Chondrocyte (in vitro differentiated cells): ENCODE measurements around the gene TREH. TPM values are rescaled to one million over a fixed set of nuclear protein-coding genes. Genes with fewer than 3 reads are reported as not detected.

Experiments used
- DNase-seq: peaks from one replicate; pipeline ENCODE4 v3.0.0; 2021; ENCODE audit warnings: mixed read lengths, low spot score
- H3K27ac Mint-ChIP-seq: one replicate; pipeline ENCODE4 v1.8.0; 2021; ENCODE audit warnings: mild to moderate bottlenecking, moderate library complexity, mixed read lengths; ENCODE audit not compliant: unreplicated experiment
- H3K27me3 Mint-ChIP-seq: 2 replicates; pipeline ENCODE4 v1.8.0; 2021; ENCODE audit warnings: low read depth, mixed read lengths
- H3K36me3 Mint-ChIP-seq: 2 replicates; pipeline ENCODE4 v1.8.0; 2021; ENCODE audit warnings: low read depth, mixed read lengths
- H3K4me1 Mint-ChIP-seq: 2 replicates; pipeline ENCODE4 v1.8.0; 2021; ENCODE audit warnings: low read depth, mild to moderate bottlenecking, mixed read lengths
- H3K4me3 Mint-ChIP-seq: one replicate; pipeline ENCODE4 v1.8.0; 2021; ENCODE audit warnings: mild to moderate bottlenecking, moderate library complexity, mixed read lengths; ENCODE audit not compliant: unreplicated experiment
- H3K9me3 Mint-ChIP-seq: 2 replicates; pipeline ENCODE4 v1.8.0; 2021; ENCODE audit warnings: low read depth, mixed read lengths
- total RNA-seq: library from RNA; stranded (reverse); gene quantifications from 3 replicates; pipeline ENCODE4 v1.2.1, GENCODE V29; 2021
- TF ChIP-seq, protein P1 (sequence below): fragments of 200-600 bp; sonication (generic); IDR thresholded peaks from 2 replicates; pipeline ENCODE4 v1.5.0; 2021; ENCODE audit warnings: antibody characterized with exemption, mild to moderate bottlenecking, moderate library complexity

Gene TREH
- total RNA-seq, 1 donor from 2014 or later: not detected

DNA sequence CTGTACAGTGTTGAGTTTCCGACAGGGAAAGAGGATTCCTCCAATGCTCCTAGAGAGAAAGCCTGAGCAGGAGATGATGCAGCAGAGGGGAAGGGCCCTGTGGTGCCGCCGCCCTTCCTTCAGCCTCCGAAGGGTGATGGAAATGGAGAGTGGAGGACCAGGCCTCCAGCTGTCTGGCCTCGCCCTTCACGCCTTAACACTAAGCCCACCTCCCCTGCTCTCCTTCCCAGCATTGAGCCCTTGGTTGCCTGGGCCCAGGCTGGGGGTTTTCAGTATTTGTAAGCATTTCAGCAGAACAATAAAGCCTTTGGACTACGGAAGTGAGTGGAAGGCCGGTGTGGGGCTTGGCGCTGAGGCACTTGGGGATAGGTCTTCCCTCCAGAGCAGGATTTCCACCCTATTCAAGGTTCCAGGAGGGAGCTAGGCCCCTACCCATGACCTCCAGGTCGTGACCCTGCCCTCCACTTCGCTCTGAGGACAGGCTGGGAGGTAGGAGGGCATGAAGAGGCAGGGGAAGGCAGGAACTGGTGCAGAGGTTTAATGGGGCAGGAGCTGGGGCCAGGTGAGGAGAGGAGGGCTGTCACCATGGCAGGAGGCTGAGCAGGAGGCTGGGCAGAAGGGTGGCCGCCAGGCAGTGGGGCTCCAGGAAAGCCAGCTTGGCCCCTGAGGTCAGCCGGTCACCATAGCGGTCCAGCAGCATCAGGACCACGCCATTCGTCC lies 21.6 kb downstream of the TREH start:
- H3K27ac Mint-ChIP-seq: peak overlapping the region; percentile 74
- no peak overlapping the region for H3K4me3 Mint-ChIP-seq
- TF ChIP-seq, protein P1, sequence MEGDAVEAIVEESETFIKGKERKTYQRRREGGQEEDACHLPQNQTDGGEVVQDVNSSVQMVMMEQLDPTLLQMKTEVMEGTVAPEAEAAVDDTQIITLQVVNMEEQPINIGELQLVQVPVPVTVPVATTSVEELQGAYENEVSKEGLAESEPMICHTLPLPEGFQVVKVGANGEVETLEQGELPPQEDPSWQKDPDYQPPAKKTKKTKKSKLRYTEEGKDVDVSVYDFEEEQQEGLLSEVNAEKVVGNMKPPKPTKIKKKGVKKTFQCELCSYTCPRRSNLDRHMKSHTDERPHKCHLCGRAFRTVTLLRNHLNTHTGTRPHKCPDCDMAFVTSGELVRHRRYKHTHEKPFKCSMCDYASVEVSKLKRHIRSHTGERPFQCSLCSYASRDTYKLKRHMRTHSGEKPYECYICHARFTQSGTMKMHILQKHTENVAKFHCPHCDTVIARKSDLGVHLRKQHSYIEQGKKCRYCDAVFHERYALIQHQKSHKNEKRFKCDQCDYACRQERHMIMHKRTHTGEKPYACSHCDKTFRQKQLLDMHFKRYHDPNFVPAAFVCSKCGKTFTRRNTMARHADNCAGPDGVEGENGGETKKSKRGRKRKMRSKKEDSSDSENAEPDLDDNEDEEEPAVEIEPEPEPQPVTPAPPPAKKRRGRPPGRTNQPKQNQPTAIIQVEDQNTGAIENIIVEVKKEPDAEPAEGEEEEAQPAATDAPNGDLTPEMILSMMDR: no peak
- peaks cover 30% of the 10 kb centered on the region for H3K36me3 Mint-ChIP-seq
- no peaks in the 10 kb centered on the region for H3K9me3 Mint-ChIP-seq
- peaks cover 26% of the 10 kb centered on the region for H3K4me1 Mint-ChIP-seq
- DNase-seq: no peak
- H3K27me3 Mint-ChIP-seq: no peaks in the 10 kb centered on the region

DNA sequence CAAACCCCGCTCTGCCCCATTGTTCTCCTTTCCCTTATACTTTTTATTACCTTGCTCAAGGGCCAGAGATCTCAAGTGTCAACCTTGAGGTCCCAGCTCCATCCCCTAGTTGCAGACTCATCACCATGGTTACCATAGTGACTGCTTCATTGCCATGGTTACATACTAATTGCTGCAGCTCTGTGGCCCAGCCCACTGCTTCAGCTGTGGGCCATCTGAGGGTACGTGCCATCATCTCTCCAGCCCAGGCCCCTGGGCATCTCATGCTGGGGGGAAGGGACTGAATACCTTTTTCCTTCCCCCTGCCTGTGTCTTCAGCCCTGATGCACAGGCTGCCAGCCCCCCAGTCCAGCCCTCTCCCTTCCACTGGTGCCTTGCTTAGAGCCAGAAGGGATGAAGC lies 22.2 kb downstream of the TREH start:
- Mint-ChIP-seq H3K4me3 (no peak overlapping the region), H3K9me3 (no peaks in the 10 kb centered on the region), H3K4me1 (peaks cover 26% of the 10 kb centered on the region), H3K36me3 (peaks cover 36% of the 10 kb centered on the region), H3K27me3 (no peaks in the 10 kb centered on the region), H3K27ac (peak overlapping the region; percentile 71)
- TF ChIP-seq, protein P1: no peak
- no peak for DNase-seq

DNA sequence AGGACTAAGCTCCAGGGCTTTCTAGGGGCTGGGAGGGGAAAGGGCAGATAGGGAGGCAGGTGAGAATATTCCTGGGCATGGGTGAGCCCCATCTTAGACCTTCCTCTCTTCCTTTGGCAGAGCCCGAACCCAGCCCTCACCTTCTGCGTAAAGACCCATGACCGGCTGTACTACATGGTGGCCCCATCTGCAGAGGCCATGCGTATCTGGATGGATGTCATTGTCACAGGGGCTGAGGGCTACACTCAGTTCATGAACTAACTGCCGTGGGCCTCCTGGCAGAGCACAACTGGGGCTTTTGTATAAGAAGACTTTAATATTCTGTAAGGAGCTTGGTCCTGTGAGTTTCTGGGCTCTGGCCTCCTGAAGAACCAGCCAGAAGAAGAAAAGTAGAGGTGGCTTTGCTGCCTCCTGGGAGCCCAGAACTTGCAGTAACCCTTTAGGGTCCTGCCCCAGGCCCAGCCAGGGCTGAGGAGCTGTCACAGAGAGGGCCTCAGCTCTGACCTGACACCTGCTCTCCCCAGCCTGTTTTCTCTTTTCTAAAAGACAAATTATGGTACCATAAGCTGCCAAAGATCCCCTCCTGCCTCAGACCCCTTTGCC lies 22.8 kb downstream of the TREH start:
- H3K9me3 Mint-ChIP-seq: no peaks in the 10 kb centered on the region
- H3K27ac Mint-ChIP-seq: no peak overlapping the region
- peaks cover 26% of the 10 kb centered on the region for H3K4me1 Mint-ChIP-seq
- peaks cover 42% of the 10 kb centered on the region for H3K36me3 Mint-ChIP-seq
- DNase-seq: no peak
- TF ChIP-seq, protein P1: no peak
- H3K4me3 Mint-ChIP-seq: no peak overlapping the region
- H3K27me3 Mint-ChIP-seq: no peaks in the 10 kb centered on the region

DNA sequence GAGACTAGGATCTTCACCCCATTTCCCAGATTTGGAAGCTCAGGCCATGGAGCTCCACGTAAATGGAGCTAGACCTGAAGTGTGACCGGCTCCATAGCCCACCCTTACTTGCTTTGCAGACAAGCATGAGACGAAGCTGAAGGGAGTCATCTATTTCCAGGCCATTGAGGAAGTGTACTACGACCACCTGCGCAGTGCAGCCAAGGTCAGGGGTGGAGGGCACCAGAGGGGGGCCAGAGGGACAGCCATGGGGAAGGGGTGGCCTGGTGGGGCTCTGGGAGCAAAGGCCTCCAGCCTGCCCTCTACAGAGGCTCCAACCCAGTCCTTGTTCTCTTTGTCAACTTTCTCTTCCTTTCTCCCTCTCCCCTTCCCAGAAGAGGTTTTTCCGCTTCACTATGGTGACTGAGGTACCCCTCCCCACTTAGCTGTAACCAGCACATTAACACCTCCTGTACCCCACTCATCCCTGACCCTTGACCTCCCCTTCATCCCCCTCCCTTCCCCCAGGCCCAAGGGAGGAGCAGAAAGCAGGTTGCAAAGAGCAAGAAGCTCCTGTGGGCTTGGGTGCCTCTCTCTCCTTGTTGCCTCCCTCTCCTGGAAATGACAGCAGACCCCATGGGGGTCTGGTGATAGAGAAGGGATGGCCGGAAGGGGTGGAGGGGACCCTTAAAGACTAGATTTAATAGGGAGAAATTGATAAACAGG lies 23.8 kb downstream of the TREH start:
- Mint-ChIP-seq H3K27me3 (no peaks in the 10 kb centered on the region), H3K9me3 (no peaks in the 10 kb centered on the region), H3K27ac (peak overlapping the region; percentile 32), H3K36me3 (peaks cover 46% of the 10 kb centered on the region), H3K4me3 (no peak overlapping the region), H3K4me1 (peaks cover 26% of the 10 kb centered on the region)
- TF ChIP-seq, protein P1: no peak
- no peak for DNase-seq

DNA sequence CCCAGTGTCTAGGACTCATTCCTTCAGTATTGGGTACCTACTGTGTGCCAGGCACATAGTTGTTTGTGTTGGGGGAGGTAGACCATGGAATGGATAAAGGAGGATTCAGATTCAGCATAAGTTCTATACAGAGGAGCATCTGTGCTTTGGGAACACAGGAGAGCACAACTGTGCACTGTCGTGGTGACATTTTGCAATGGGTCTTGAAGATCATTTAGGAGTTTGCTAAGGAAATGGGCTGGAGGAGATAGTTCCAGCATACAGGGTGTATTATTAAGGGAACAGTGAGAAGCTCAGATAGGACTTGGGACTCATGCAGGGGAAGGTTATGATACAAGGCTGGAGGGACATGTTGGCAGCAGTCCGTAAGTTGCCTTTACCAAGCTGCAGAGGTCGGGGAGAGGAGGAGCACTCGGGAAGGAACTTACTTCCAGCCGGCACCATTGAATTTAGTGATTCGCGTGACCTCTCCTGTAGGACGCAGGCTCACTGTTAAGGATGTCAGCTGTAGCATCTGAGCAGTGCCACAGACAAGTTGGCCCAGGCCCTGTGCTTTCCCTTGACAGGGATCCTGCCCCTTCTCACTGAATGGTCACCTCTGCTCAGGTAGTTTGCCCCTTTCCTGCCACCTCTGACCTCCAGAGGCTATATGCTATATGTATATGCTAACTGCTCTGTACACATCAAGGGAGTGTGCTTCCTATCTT lies 25.6 kb downstream of the TREH start:
- Mint-ChIP-seq H3K36me3 (peaks cover 56% of the 10 kb centered on the region), H3K27me3 (no peaks in the 10 kb centered on the region), H3K4me1 (peaks cover 17% of the 10 kb centered on the region), H3K9me3 (no peaks in the 10 kb centered on the region), H3K4me3 (no peak overlapping the region), H3K27ac (no peak overlapping the region)
- TF ChIP-seq, protein P1: no peak
- DNase-seq: no peak
